ENCODE measurements around the gene CTDSPL. TPM values are rescaled to one million over a fixed set of nuclear protein-coding genes. Genes with fewer than 3 reads are reported as not detected.
A peak's percentile ranks its signal among the peaks of the same experiment; 100 is the strongest.

The CTDSPL gene
- total and polyA plus RNA-seq, 11 donors, result 9.2 to 54.6 (median 36.0) TPM

DNA sequence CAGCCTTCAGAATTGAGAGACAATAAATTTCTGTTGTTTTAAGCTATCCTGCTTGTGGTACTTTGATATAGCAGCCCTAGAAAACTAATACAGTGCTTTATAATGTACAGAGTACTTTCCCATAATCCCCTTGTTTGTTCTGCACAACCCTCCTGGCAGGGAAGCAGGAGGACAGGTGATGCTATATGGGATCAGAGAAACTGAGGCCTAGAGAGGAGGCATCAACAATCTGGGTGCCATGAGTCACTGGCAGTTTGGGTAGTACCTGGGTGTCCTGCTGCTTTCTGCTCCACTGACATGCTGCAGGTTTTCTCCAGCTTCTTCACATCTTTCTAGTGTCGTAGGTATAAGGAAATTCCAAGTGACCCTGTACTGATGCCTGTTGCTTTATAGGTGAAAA, 55.0 kb downstream of the CTDSPL start:
- ATAC-seq (no peak), DNase-seq (no peak)
- no peak for TF ChIP-seq POLR2A (IDR thresholded peaks at IDR 0.05)
- TF ChIP-seq, protein P1, sequence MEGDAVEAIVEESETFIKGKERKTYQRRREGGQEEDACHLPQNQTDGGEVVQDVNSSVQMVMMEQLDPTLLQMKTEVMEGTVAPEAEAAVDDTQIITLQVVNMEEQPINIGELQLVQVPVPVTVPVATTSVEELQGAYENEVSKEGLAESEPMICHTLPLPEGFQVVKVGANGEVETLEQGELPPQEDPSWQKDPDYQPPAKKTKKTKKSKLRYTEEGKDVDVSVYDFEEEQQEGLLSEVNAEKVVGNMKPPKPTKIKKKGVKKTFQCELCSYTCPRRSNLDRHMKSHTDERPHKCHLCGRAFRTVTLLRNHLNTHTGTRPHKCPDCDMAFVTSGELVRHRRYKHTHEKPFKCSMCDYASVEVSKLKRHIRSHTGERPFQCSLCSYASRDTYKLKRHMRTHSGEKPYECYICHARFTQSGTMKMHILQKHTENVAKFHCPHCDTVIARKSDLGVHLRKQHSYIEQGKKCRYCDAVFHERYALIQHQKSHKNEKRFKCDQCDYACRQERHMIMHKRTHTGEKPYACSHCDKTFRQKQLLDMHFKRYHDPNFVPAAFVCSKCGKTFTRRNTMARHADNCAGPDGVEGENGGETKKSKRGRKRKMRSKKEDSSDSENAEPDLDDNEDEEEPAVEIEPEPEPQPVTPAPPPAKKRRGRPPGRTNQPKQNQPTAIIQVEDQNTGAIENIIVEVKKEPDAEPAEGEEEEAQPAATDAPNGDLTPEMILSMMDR (IDR thresholded peaks at IDR 0.05), result no peak
- Histone ChIP-seq H3K36me3 (peaks cover 0 to 6% (median 0%) of the 10 kb centered on the region in 9 donors), H3K27me3 (no peaks in the 10 kb centered on the region), H3K27ac (no peak overlapping the region), H3K4me3 (no peak overlapping the region), H3K4me1 (peaks cover 0 to 40% (median 12%) of the 10 kb centered on the region in 12 donors), H3K9me3 (no peaks in the 10 kb centered on the region)
- WGBS, 4 donors, result 95 to 100% (median 99%) methylated on average over 1 of the region's 1 CpG
- intact Hi-C loops (cut with DNase I), result no loop called here

DNA sequence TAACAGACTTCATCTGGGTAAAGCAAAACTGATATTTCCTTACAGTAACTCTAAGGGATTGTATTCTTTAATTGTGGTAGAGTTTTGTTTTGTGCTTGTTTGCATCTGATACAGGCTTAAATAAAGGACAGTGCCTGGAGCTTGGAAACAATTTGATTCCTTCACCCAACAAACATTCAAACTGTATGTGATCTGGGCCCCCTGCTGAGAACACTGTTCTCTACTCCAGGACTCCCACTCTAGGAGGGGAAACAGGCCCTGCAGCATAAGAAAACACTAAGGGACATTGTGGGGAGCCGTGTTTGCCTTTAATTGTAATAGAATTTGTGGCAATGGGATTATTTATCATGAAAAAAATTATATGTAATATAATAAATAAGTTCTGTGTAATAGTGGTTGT, 56.9 kb downstream of the CTDSPL start:
- no peak for TF ChIP-seq POLR2A (IDR thresholded peaks at IDR 0.05)
- TF ChIP-seq, protein P1 (IDR thresholded peaks at IDR 0.05), result no peak

DNA sequence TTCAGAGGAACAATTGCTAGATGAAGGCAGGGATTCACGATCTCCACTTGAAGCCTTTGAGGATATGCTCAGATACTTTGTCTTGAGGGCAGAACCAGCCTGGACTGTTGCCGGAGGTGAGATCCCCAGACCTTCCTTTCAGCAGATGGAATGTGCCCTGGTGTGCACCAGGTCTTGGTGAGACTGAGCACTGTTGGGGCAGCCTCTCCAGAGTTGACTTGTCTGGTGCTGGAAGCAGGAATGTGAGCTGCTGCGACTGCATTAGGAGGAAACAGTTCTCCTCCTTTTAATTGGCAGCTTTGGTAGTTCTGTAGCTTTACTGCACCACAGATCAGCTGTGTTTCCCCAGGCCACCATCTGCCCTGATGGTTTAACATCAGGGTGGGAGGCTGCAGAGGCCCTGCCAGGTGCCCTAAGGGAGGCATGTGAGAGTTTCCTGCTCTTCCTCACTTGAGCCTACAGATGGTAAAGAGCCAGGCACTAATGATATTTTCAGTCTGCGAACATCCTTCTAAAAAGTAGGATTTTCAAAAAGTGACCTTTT, 58.5 kb downstream of the CTDSPL start:
- peaks cover 0 to 73% (median 45%) of the 10 kb centered on the region in 12 donors for H3K4me1 ChIP-seq
- no peaks in the 10 kb centered on the region for H3K9me3 ChIP-seq
- no peaks in the 10 kb centered on the region for H3K27me3 ChIP-seq
- H3K27ac ChIP-seq, result peak overlapping the region in 1 of 12 donors; percentile 6
- TF ChIP-seq POLR2A (IDR thresholded peaks at IDR 0.05), result no peak
- TF ChIP-seq, protein P1 (IDR thresholded peaks at IDR 0.05), result no peak
- peaks cover 0 to 6% (median 0%) of the 10 kb centered on the region in 9 donors for H3K36me3 ChIP-seq
- DNase-seq (no peak), ATAC-seq (no peak)
- no peak overlapping the region for H3K4me3 ChIP-seq
- 77 to 88% (median 82%) methylated on average over 4 of the region's 4 CpGs for WGBS, 4 donors
- intact Hi-C loops (cut with DNase I), result no loop called here

More for the DNA sequence above, 56.9 kb downstream of the CTDSPL start:
- H3K9me3 ChIP-seq, result no peaks in the 10 kb centered on the region
- intact Hi-C loops (cut with DNase I), result no loop called here
- no peaks in the 10 kb centered on the region for H3K27me3 ChIP-seq
- no peak overlapping the region for H3K27ac ChIP-seq
- peaks cover 0 to 6% (median 0%) of the 10 kb centered on the region in 9 donors for H3K36me3 ChIP-seq
- H3K4me1 ChIP-seq, result peaks cover 0 to 57% (median 29%) of the 10 kb centered on the region in 12 donors
- DNase-seq (no peak), ATAC-seq (no peak)
- H3K4me3 ChIP-seq, result no peak overlapping the region
- 90 to 93% (median 92%) methylated on average over 1 of the region's 1 CpG for WGBS, 4 donors

DNA sequence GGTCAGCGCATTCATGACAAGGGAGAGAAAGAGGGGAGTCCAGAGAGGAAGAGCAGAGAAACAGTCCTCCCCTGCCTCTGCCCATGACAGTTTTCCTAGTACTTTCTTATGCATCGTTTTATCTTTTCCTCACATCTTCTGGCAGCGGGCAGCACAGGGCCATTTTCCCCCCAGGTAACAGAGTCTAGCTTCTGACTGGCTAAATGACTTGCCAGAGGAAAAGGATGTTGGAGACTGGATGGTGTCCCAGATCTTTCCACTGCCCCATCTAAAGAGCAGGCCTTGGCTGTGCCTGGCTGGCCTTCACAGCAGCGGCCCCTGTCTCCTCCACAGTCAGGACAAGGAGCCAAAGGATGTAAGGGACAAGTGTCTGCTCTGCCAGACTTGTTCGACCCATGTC, 59.3 kb downstream of the CTDSPL start:
- peak; percentile 37 to 67 (median 57) for ATAC-seq
- Histone ChIP-seq H3K27ac (peak overlapping the region in 5 of 12 donors; percentile 6 to 57 (median 33)), H3K4me1 (peaks cover 0 to 80% (median 47%) of the 10 kb centered on the region in 12 donors), H3K9me3 (no peaks in the 10 kb centered on the region), H3K4me3 (no peak overlapping the region), H3K36me3 (peaks cover 0 to 6% (median 0%) of the 10 kb centered on the region in 9 donors), H3K27me3 (no peaks in the 10 kb centered on the region)
- 39 to 63% (median 53%) methylated on average over 5 of the region's 5 CpGs for WGBS, 4 donors
- intact Hi-C loops (cut with DNase I), result no loop called here
- no peak for TF ChIP-seq POLR2A (IDR thresholded peaks at IDR 0.05)
- TF ChIP-seq, protein P1 (IDR thresholded peaks at IDR 0.05), result peak in 1 of 12 donors; percentile 7
- no peak for DNase-seq
